ENCODE measurements around the gene C1orf94.

DNA sequence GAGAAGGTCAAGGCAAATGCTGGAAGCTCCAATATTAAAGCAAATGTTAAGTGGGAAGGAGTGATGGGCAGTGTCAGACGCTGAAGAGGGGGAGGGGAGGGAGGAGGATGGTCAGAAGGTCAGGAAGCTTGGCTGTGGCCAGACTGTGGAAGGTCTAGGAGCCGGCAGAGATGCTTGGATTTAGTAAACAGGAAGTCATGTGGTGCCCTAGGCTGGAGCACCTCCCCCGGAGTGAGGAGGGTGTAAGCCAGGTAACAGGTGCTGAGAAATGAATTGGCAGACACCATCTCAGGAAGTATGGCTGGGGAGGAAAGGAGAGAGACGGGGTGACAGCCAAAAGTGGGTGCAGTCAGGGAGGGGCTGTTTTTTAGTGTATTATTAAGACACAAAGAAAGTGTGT is 29.4 kb upstream of the C1orf94 start:
- TF ChIP-seq, protein P1, sequence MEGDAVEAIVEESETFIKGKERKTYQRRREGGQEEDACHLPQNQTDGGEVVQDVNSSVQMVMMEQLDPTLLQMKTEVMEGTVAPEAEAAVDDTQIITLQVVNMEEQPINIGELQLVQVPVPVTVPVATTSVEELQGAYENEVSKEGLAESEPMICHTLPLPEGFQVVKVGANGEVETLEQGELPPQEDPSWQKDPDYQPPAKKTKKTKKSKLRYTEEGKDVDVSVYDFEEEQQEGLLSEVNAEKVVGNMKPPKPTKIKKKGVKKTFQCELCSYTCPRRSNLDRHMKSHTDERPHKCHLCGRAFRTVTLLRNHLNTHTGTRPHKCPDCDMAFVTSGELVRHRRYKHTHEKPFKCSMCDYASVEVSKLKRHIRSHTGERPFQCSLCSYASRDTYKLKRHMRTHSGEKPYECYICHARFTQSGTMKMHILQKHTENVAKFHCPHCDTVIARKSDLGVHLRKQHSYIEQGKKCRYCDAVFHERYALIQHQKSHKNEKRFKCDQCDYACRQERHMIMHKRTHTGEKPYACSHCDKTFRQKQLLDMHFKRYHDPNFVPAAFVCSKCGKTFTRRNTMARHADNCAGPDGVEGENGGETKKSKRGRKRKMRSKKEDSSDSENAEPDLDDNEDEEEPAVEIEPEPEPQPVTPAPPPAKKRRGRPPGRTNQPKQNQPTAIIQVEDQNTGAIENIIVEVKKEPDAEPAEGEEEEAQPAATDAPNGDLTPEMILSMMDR (IDR thresholded peaks at IDR 0.05; ENCODE audit: poor library complexity, severe bottlenecking) = no peak
- no peak for TF ChIP-seq POLR2AphosphoS5 (IDR thresholded peaks at IDR 0.05)
- TF ChIP-seq RAD21 (conservative IDR thresholded peaks at IDR 0.05) = no peak
- TF ChIP-seq MXI1 (conservative IDR thresholded peaks at IDR 0.05; ENCODE audit: poor library complexity, severe bottlenecking) = no peak
- TF ChIP-seq, protein P2, sequence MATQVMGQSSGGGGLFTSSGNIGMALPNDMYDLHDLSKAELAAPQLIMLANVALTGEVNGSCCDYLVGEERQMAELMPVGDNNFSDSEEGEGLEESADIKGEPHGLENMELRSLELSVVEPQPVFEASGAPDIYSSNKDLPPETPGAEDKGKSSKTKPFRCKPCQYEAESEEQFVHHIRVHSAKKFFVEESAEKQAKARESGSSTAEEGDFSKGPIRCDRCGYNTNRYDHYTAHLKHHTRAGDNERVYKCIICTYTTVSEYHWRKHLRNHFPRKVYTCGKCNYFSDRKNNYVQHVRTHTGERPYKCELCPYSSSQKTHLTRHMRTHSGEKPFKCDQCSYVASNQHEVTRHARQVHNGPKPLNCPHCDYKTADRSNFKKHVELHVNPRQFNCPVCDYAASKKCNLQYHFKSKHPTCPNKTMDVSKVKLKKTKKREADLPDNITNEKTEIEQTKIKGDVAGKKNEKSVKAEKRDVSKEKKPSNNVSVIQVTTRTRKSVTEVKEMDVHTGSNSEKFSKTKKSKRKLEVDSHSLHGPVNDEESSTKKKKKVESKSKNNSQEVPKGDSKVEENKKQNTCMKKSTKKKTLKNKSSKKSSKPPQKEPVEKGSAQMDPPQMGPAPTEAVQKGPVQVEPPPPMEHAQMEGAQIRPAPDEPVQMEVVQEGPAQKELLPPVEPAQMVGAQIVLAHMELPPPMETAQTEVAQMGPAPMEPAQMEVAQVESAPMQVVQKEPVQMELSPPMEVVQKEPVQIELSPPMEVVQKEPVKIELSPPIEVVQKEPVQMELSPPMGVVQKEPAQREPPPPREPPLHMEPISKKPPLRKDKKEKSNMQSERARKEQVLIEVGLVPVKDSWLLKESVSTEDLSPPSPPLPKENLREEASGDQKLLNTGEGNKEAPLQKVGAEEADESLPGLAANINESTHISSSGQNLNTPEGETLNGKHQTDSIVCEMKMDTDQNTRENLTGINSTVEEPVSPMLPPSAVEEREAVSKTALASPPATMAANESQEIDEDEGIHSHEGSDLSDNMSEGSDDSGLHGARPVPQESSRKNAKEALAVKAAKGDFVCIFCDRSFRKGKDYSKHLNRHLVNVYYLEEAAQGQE (IDR thresholded peaks at IDR 0.05; ENCODE audit: borderline replicate concordance) = no peak
- no peak for TF ChIP-seq EP300 (conservative IDR thresholded peaks at IDR 0.05; ENCODE audit: poor library complexity, severe bottlenecking)

All from neural cell (in vitro differentiated cells).